ENCODE data around the gene OPCML.

OPCML gene

GRCh38 chr11:132539590-132540368, 992.5 kb downstream of the OPCML start:
- TF ChIP-seq RARB (CRISPR knock-in tag; IDR thresholded peaks at IDR 0.05) (no peak), OSR1 (CRISPR knock-in tag; IDR thresholded peaks at IDR 0.05) (no peak), ZFP3 (CRISPR knock-in tag; IDR thresholded peaks at IDR 0.05) (no peak), TCF4 (CRISPR knock-in tag; IDR thresholded peaks at IDR 0.05; ENCODE audit: borderline replicate concordance) (no peak), PATZ1 (CRISPR knock-in tag; IDR thresholded peaks at IDR 0.05; ENCODE audit: borderline replicate concordance) (no peak), ZNF565 (CRISPR knock-in tag; conservative IDR thresholded peaks at IDR 0.05; ENCODE audit: low read depth) (no peak), CREB5 (CRISPR knock-in tag; IDR thresholded peaks at IDR 0.05; ENCODE audit: low read depth) (no peak), BACH2 (CRISPR knock-in tag; IDR thresholded peaks at IDR 0.05; ENCODE audit: borderline replicate concordance) (no peak), ARNTL (CRISPR knock-in tag; IDR thresholded peaks at IDR 0.05; ENCODE audit: borderline replicate concordance, low read depth) (no peak)
- TF ChIP-seq, protein P1, sequence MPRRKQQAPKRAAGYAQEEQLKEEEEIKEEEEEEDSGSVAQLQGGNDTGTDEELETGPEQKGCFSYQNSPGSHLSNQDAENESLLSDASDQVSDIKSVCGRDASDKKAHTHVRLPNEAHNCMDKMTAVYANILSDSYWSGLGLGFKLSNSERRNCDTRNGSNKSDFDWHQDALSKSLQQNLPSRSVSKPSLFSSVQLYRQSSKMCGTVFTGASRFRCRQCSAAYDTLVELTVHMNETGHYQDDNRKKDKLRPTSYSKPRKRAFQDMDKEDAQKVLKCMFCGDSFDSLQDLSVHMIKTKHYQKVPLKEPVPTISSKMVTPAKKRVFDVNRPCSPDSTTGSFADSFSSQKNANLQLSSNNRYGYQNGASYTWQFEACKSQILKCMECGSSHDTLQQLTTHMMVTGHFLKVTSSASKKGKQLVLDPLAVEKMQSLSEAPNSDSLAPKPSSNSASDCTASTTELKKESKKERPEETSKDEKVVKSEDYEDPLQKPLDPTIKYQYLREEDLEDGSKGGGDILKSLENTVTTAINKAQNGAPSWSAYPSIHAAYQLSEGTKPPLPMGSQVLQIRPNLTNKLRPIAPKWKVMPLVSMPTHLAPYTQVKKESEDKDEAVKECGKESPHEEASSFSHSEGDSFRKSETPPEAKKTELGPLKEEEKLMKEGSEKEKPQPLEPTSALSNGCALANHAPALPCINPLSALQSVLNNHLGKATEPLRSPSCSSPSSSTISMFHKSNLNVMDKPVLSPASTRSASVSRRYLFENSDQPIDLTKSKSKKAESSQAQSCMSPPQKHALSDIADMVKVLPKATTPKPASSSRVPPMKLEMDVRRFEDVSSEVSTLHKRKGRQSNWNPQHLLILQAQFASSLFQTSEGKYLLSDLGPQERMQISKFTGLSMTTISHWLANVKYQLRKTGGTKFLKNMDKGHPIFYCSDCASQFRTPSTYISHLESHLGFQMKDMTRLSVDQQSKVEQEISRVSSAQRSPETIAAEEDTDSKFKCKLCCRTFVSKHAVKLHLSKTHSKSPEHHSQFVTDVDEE (CRISPR knock-in tag; IDR thresholded peaks at IDR 0.05), result no peak
- ATAC-seq, result no peak

DNA sequence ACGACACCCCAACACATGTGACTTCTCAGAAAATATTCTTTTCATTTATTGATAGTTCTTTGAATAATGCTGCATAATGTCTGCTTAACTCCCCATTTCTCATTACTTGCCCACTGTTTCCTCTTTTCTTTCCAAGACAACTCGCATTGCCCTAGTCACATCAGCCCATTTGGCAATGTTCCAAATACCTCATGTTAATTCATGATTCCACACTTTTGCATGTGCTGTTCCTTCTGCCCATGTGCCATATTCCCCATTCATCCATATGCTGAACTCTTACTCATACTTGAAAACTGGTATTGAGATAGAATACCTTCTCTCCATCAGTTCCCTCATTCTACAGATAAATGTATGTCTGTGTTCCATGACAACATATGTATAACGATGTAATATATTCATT, 993.7 kb downstream of the OPCML start:
- no peak for TF ChIP-seq ZNF565 (CRISPR knock-in tag; conservative IDR thresholded peaks at IDR 0.05; ENCODE audit: low read depth)
- TF ChIP-seq PATZ1 (CRISPR knock-in tag; IDR thresholded peaks at IDR 0.05; ENCODE audit: borderline replicate concordance), result no peak
- no peak for TF ChIP-seq OSR1 (CRISPR knock-in tag; IDR thresholded peaks at IDR 0.05)
- TF ChIP-seq RARB (CRISPR knock-in tag; IDR thresholded peaks at IDR 0.05), result no peak
- TF ChIP-seq BACH2 (CRISPR knock-in tag; IDR thresholded peaks at IDR 0.05; ENCODE audit: borderline replicate concordance), result no peak
- TF ChIP-seq CREB5 (CRISPR knock-in tag; IDR thresholded peaks at IDR 0.05; ENCODE audit: low read depth), result no peak
- TF ChIP-seq, protein P2, sequence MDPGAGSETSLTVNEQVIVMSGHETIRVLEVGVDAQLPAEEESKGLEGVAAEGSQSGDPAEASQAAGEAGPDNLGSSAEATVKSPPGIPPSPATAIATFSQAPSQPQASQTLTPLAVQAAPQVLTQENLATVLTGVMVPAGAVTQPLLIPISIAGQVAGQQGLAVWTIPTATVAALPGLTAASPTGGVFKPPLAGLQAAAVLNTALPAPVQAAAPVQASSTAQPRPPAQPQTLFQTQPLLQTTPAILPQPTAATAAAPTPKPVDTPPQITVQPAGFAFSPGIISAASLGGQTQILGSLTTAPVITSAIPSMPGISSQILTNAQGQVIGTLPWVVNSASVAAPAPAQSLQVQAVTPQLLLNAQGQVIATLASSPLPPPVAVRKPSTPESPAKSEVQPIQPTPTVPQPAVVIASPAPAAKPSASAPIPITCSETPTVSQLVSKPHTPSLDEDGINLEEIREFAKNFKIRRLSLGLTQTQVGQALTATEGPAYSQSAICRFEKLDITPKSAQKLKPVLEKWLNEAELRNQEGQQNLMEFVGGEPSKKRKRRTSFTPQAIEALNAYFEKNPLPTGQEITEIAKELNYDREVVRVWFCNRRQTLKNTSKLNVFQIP (CRISPR knock-in tag; IDR thresholded peaks at IDR 0.05; ENCODE audit: borderline replicate concordance, low read depth), result no peak
- no peak for TF ChIP-seq CSDC2 (CRISPR knock-in tag; IDR thresholded peaks at IDR 0.05)
- TF ChIP-seq CSRNP3 (CRISPR knock-in tag; IDR thresholded peaks at IDR 0.05), result no peak
- no peak for TF ChIP-seq ZFP30 (CRISPR knock-in tag; IDR thresholded peaks at IDR 0.05)
- TF ChIP-seq ZNF70 (CRISPR knock-in tag; IDR thresholded peaks at IDR 0.05), result no peak
- no peak for TF ChIP-seq ZNF8 (CRISPR knock-in tag; IDR thresholded peaks at IDR 0.05)
- no peak for TF ChIP-seq ZFP3 (CRISPR knock-in tag; IDR thresholded peaks at IDR 0.05)
- TF ChIP-seq TCF4 (CRISPR knock-in tag; IDR thresholded peaks at IDR 0.05; ENCODE audit: borderline replicate concordance), result no peak
- ATAC-seq, result no peak

Measured in SK-N-SH treated with all-trans-retinoic acid at 6 μM for 48 hours (cell line).